Thymus (tissue), 14 donors: ENCODE data around the gene OR4D9. TPM values are rescaled to one million over a fixed set of nuclear protein-coding genes. Genes with fewer than 3 reads are reported as not detected.

Experiments used
- DNase-seq, 9 donors: peaks; one replicate each; pipeline ENCODE4 v3.0.0-alpha.2; 2013; ENCODE audit warnings: low spot score in 9 of 9, low read depth in 6 of 9, missing footprints in 1 of 9
- H3K27ac ChIP-seq, 2 donors: one replicate each; pipeline ENCODE4 v1.5.1; 2013; ENCODE audit warnings: control low read depth in 1 of 2, low read depth in 1 of 2, low read length in 1 of 2, mild to moderate bottlenecking in 1 of 2, moderate library complexity in 1 of 2
- H3K27me3 ChIP-seq, 2 donors: one replicate each; pipeline ENCODE4 v1.5.1; 2013; ENCODE audit warnings: low read length in 1 of 2; ENCODE audit not compliant: control insufficient read depth in 2 of 2, insufficient read depth in 1 of 2
- H3K36me3 ChIP-seq, 2 donors: one replicate each; pipeline ENCODE4 v1.5.1; 2013; ENCODE audit warnings: low read length in 1 of 2, mild to moderate bottlenecking in 1 of 2, moderate library complexity in 1 of 2; ENCODE audit not compliant: control insufficient read depth in 2 of 2, insufficient read depth in 2 of 2
- H3K4me1 ChIP-seq, 2 donors: one replicate each; pipeline ENCODE4 v1.5.1; 2013; ENCODE audit warnings: low read length in 2 of 2; ENCODE audit not compliant: control insufficient read depth in 2 of 2, insufficient read depth in 2 of 2
- H3K4me3 ChIP-seq, 2 donors: one replicate each; pipeline ENCODE4 v1.5.1; 2013; ENCODE audit warnings: low read length in 2 of 2, control low read depth in 1 of 2, mild to moderate bottlenecking in 1 of 2
- H3K9me3 ChIP-seq, 2 donors: one replicate each; pipeline ENCODE4 v1.5.1; 2013; ENCODE audit warnings: low read length in 1 of 2, mild to moderate bottlenecking in 1 of 2; ENCODE audit not compliant: control insufficient read depth in 2 of 2, insufficient read depth in 1 of 2
- WGBS: extraction: QIAGEN DNeasy Blood & Tissue Kit; methylation state at CpG from one replicate; pipeline ENCODE4 v1.1.7; 2013; 5-methylcytosine and 5-hydroxymethylcytosine counted together
- long read RNA-seq, 10 donors: transcript quantifications; one replicate each; lab custom pipeline, GENCODE V29; 2026
- polyA plus RNA-seq: library from polyadenylated mRNA; stranded (reverse); fragments of 200-250 nt; gene quantifications from one replicate; pipeline ENCODE4 v1.2.3, GENCODE V29; 2013
- total RNA-seq: library from RNA; stranded (reverse); fragments of 120-200 nt; gene quantifications from one replicate; pipeline ENCODE4 v1.2.4, GENCODE V29; 2013
- donor health status: healthy.

OR4D9 gene
- not detected for total RNA-seq
- 0.02 TPM for polyA plus RNA-seq
- long read RNA-seq, donor 1: 0 reads
- long read RNA-seq, donor 2: 0 reads
- long read RNA-seq, donor 3: 0 reads
- long read RNA-seq, donor 4: 0 reads
- long read RNA-seq, donor 5: 0 reads
- long read RNA-seq, donor 6: 0 reads
- long read RNA-seq, donor 7: 0 reads
- long read RNA-seq, donor 8: 0 reads
- long read RNA-seq, donor 9: 0 reads
- long read RNA-seq, donor 10: 0 reads

GRCh38 chr11:59510941-59511589 is at the start of gene OR4D9:
OR4D9 (plus strand) TSS chr11:59511539; CDS start chr11:59514913, 3,374 bp downstream.
- Histone ChIP-seq H3K27ac (no peak within 1 kb of the TSS), H3K9me3 (no peaks in the 10 kb centered on the region), H3K4me3 (no peak within 1 kb of the TSS), H3K4me1 (peaks cover 3 to 7% of the 10 kb centered on the region in 2 donors), H3K36me3 (no peaks in the 10 kb centered on the region), H3K27me3 (no peaks in the 10 kb centered on the region)
- peak in 8 of 9 donors; percentile 13 to 78 (median 37) for DNase-seq
- WGBS: 15% methylated on average over 2 of the region's 2 CpGs

GRCh38 chr11:59463190-59463641 is 48.1 kb upstream of the OR4D9 start:
- Histone ChIP-seq H3K27ac (no peak overlapping the region), H3K4me3 (no peak overlapping the region), H3K36me3 (no peaks in the 10 kb centered on the region), H3K4me1 (no peaks in the 10 kb centered on the region), H3K27me3 (no peaks in the 10 kb centered on the region), H3K9me3 (no peaks in the 10 kb centered on the region)
- DNase-seq: no peak
- 84% methylated on average over 5 of the region's 5 CpGs for WGBS

GRCh38 chr11:59473015-59473414 is 38.3 kb upstream of the OR4D9 start, which contains the start of gene OR4D10:
OR4D10 (plus strand) TSS chr11:59473315; CDS start chr11:59477430, 4,115 bp downstream.
- no peaks in the 10 kb centered on the region for H3K36me3 ChIP-seq
- H3K27me3 ChIP-seq: no peaks in the 10 kb centered on the region
- H3K27ac ChIP-seq: no peak within 1 kb of the TSS
- no peaks in the 10 kb centered on the region for H3K9me3 ChIP-seq
- no peaks in the 10 kb centered on the region for H3K4me1 ChIP-seq
- DNase-seq: no peak
- no peak within 1 kb of the TSS for H3K4me3 ChIP-seq

- WGBS: 74% methylated on average over 9 of the region's 9 CpGs
Observed at GRCh38 chr11:59475176-59475575, 36.2 kb upstream of the OR4D9 start.

GRCh38 chr11:59479906-59480305 is 31.4 kb upstream of the OR4D9 start:
- Histone ChIP-seq H3K9me3 (no peaks in the 10 kb centered on the region), H3K4me3 (no peak overlapping the region), H3K27ac (no peak overlapping the region), H3K36me3 (no peaks in the 10 kb centered on the region), H3K4me1 (no peaks in the 10 kb centered on the region), H3K27me3 (no peaks in the 10 kb centered on the region)
- no peak for DNase-seq

More at GRCh38 chr11:59475176-59475575, 36.2 kb upstream of the OR4D9 start:
- no peaks in the 10 kb centered on the region for H3K9me3 ChIP-seq
- H3K4me3 ChIP-seq: no peak overlapping the region
- no peak for DNase-seq
- no peaks in the 10 kb centered on the region for H3K36me3 ChIP-seq
- H3K4me1 ChIP-seq: no peaks in the 10 kb centered on the region
- H3K27me3 ChIP-seq: no peaks in the 10 kb centered on the region
- no peak overlapping the region for H3K27ac ChIP-seq

- H3K27ac ChIP-seq: no peak overlapping the region
- H3K4me1 ChIP-seq: no peaks in the 10 kb centered on the region
- DNase-seq: no peak
- H3K4me3 ChIP-seq: no peak overlapping the region
- H3K27me3 ChIP-seq: no peaks in the 10 kb centered on the region
- no peaks in the 10 kb centered on the region for H3K36me3 ChIP-seq
- no peaks in the 10 kb centered on the region for H3K9me3 ChIP-seq
- WGBS: 100% methylated on average over 3 of the region's 3 CpGs
Observed at GRCh38 chr11:59480359-59480758, 31.0 kb upstream of the OR4D9 start.

- 55% methylated on average over 1 of the region's 1 CpG for WGBS
- no peak for DNase-seq
- Histone ChIP-seq H3K9me3 (no peaks in the 10 kb centered on the region), H3K27me3 (no peaks in the 10 kb centered on the region), H3K4me3 (no peak overlapping the region), H3K27ac (no peak overlapping the region), H3K4me1 (no peaks in the 10 kb centered on the region), H3K36me3 (no peaks in the 10 kb centered on the region)
Observed at GRCh38 chr11:59501931-59502330, 9.4 kb upstream of the OR4D9 start.

GRCh38 chr11:59503276-59503675 is 8.1 kb upstream of the OR4D9 start, which contains the start of gene OR4D11:
OR4D11 (plus strand) TSS chr11:59503576; CDS start chr11:59503576, 0 bp downstream.
- Histone ChIP-seq H3K9me3 (no peaks in the 10 kb centered on the region), H3K36me3 (no peaks in the 10 kb centered on the region), H3K4me3 (no peak within 1 kb of the TSS), H3K27ac (no peak within 1 kb of the TSS), H3K27me3 (no peaks in the 10 kb centered on the region), H3K4me1 (no peaks in the 10 kb centered on the region)
- no peak for DNase-seq

- 87% methylated on average over 1 of the region's 1 CpG for whole genome bisulfite sequencing
- Histone ChIP-seq H3K4me1 (peaks cover 3 to 7% of the 10 kb centered on the region in 2 donors), H3K4me3 (no peak overlapping the region), H3K9me3 (no peaks in the 10 kb centered on the region), H3K27me3 (no peaks in the 10 kb centered on the region), H3K36me3 (no peaks in the 10 kb centered on the region), H3K27ac (no peak overlapping the region)
- DNase-seq: no peak
Observed at GRCh38 chr11:59511675-59512074, 336 bp downstream of the OR4D9 start.
